ENCODE measurements around the gene POLDIP3. TPM values are rescaled to one million over a fixed set of nuclear protein-coding genes. Genes with fewer than 3 reads are reported as not detected.
"Not testable (repeated sequence)": the region's sequence is repeated elsewhere in the genome, so short reads cannot be mapped to it uniquely, and the experiment has no call there.

Gene POLDIP3
- total RNA-seq, 1 experiment from 2014 or later = 51.3 TPM

- intact Hi-C loops (cut with micrococcal nuclease) = no loop called here
- no TSS peak for BruUV-seq (replicated peaks)
- CTCF ChIA-PET = interaction anchor here (0.9 to 1.2 kb wide), 3 partner anchors 9 to 258 kb away, joined by 3 to 4 read pairs (median 4); no protein-coding TSS in a partner anchor
Measured at GRCh38 chr22:42560381-42560780, 54.3 kb downstream of the POLDIP3 start.

GRCh38 chr22:42553475-42554361 is 61.0 kb downstream of the POLDIP3 start, which contains the start of gene SERHL2:
Gene SERHL2, plus strand, starts transcription at chr22:42553956. Its CDS starts 65 bp downstream, at chr22:42554021.
- Mint-ChIP-seq H3K27ac (ENCODE audit: low read depth, unreplicated experiment) (no peak within 1 kb of the TSS), H3K36me3 (ENCODE audit: insufficient read depth, unreplicated experiment) (no peaks in the 10 kb centered on the region), H3K9me3 (ENCODE audit: unreplicated experiment) (no peaks in the 10 kb centered on the region), H3K4me3 (ENCODE audit: unreplicated experiment) (peak within 1 kb of the TSS; percentile 64), H3K4me1 (ENCODE audit: insufficient read depth, unreplicated experiment) (no peaks in the 10 kb centered on the region), H3K27me3 (ENCODE audit: insufficient read depth, unreplicated experiment) (peaks cover 12% of the 10 kb centered on the region)
- BruUV-seq (replicated peaks) = no TSS peak
- ChIA-PET CTCF (no interaction called here), POLR2A (interaction anchor here (0.7 kb wide), 1 partner anchor 16 kb away, joined by 3 read pairs; no protein-coding TSS in a partner anchor)
- DNase-seq (ENCODE audit: unreplicated experiment) = peak; percentile 42
- intact Hi-C loops (cut with micrococcal nuclease) = no loop called here
- no peak for TF ChIP-seq CTCF (IDR thresholded peaks at IDR 0.05; ENCODE audit: unreplicated experiment)

More at GRCh38 chr22:42560381-42560780, 54.3 kb downstream of the POLDIP3 start:
- Mint-ChIP-seq H3K4me3 (ENCODE audit: unreplicated experiment) (no peak overlapping the region), H3K27me3 (ENCODE audit: insufficient read depth, unreplicated experiment) (no peaks in the 10 kb centered on the region), H3K4me1 (ENCODE audit: insufficient read depth, unreplicated experiment) (no peaks in the 10 kb centered on the region), H3K36me3 (ENCODE audit: insufficient read depth, unreplicated experiment) (no peaks in the 10 kb centered on the region), H3K9me3 (ENCODE audit: unreplicated experiment) (no peaks in the 10 kb centered on the region), H3K27ac (ENCODE audit: low read depth, unreplicated experiment) (no peak overlapping the region)
- no peak for DNase-seq (ENCODE audit: unreplicated experiment)
- POLR2A ChIA-PET = interaction anchor here (0.6 to 1.2 kb wide), 3 partner anchors 7 to 13 kb away, joined by 3 read pairs; no protein-coding TSS in a partner anchor
- TF ChIP-seq CTCF (IDR thresholded peaks at IDR 0.05; ENCODE audit: unreplicated experiment) = no peak

- BruUV-seq (replicated peaks); H3K4me3 Mint-ChIP-seq (ENCODE audit: unreplicated experiment); H3K4me1 Mint-ChIP-seq (ENCODE audit: insufficient read depth, unreplicated experiment); DNase-seq (ENCODE audit: unreplicated experiment); intact Hi-C loops (cut with micrococcal nuclease); H3K36me3 Mint-ChIP-seq (ENCODE audit: insufficient read depth, unreplicated experiment); CTCF ChIA-PET; H3K9me3 Mint-ChIP-seq (ENCODE audit: unreplicated experiment); H3K27ac Mint-ChIP-seq (ENCODE audit: low read depth, unreplicated experiment): not testable (repeated sequence)
- peaks cover 12% of the 10 kb centered on the region for H3K27me3 Mint-ChIP-seq (ENCODE audit: insufficient read depth, unreplicated experiment)
- POLR2A ChIA-PET = interaction anchor here (0.6 to 1.3 kb wide), 2 partner anchors 40 to 586 kb away, joined by 3 read pairs; no protein-coding TSS in a partner anchor
Measured at GRCh38 chr22:42552294-42552647, 62.4 kb downstream of the POLDIP3 start.

GRCh38 chr22:42549331-42550060 is 65.2 kb downstream of the POLDIP3 start:
- no TSS peak for BruUV-seq (replicated peaks)
- no peak for DNase-seq (ENCODE audit: unreplicated experiment)
- peaks cover 12% of the 10 kb centered on the region for H3K27me3 Mint-ChIP-seq (ENCODE audit: insufficient read depth, unreplicated experiment)
- H3K4me1 Mint-ChIP-seq (ENCODE audit: insufficient read depth, unreplicated experiment) = no peaks in the 10 kb centered on the region
- intact Hi-C loops (cut with micrococcal nuclease) = no loop called here
- H3K4me3 Mint-ChIP-seq (ENCODE audit: unreplicated experiment) = no peak overlapping the region
- no peak overlapping the region for H3K27ac Mint-ChIP-seq (ENCODE audit: low read depth, unreplicated experiment)
- ChIA-PET CTCF (interaction anchor here (1.2 kb wide), 1 partner anchor 18 kb away, joined by 3 read pairs; no protein-coding TSS in a partner anchor), POLR2A (no interaction called here)
- TF ChIP-seq CTCF (IDR thresholded peaks at IDR 0.05; ENCODE audit: unreplicated experiment) = no peak
- H3K36me3 Mint-ChIP-seq (ENCODE audit: insufficient read depth, unreplicated experiment) = no peaks in the 10 kb centered on the region
- H3K9me3 Mint-ChIP-seq (ENCODE audit: unreplicated experiment) = no peaks in the 10 kb centered on the region

Measured in MCF 10A (cell line).